Hematopoietic multipotent progenitor cell treated with erythropoietin and hydrocortisone succinate and interleukin-3 and kit ligand, for 6 days (in vitro differentiated cells): ENCODE results near the gene MCUR1.
"Not testable (repeated sequence)": the region's sequence is repeated elsewhere in the genome, so short reads cannot be mapped to it uniquely, and the experiment has no call there.

Experiments
- DNase-seq: peaks from one replicate; pipeline ENCODE4 v3.0.0-alpha.2; 2015

Gene MCUR1, protein sequence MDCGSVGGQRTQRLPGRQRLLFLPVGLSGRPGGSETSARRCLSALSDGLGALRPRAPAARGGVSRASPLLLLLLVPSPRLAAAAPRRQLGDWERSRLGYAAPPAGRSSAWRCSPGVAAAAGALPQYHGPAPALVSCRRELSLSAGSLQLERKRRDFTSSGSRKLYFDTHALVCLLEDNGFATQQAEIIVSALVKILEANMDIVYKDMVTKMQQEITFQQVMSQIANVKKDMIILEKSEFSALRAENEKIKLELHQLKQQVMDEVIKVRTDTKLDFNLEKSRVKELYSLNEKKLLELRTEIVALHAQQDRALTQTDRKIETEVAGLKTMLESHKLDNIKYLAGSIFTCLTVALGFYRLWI

DNA sequence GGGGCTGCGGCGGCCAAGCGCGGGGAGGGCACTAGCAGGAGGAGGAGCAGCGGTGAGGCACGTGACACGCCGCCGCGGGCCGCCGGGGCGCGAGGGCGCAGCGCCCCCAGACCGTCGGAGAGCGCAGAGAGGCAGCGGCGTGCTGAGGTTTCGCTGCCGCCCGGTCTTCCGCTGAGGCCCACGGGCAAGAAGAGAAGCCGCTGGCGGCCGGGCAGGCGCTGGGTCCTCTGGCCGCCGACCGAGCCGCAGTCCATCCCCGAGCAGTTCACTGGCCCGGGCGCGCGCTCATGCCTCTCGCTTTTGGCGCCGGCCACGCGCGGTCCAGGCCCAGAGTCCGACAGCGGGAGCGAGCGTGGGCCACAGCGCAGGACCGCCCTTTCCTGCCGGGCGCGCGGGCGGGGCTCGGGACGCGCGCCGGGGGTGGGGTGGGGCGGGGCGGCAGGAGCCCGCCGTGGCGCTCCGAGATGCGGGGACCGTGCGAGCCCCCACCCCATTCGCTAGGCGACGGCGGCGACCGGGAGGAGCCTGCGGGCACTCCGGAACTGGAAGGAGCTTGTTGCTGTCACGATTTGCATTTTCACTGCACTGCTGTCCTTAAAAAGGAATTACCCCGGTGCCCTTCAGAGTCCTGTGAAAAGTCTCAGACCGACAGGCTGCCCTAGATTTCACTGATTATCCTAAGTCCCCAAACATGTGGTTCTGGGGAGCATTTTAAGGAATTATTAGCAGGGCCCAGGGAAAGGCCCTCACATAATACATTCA is at the start of gene MCUR1:
Gene MCUR1, minus strand, starts transcription at position 382 of the 762 bp plus-strand sequence. Its CDS starts 128 bp downstream, at position 254.
- DNase-seq: peak; percentile 92

DNA sequence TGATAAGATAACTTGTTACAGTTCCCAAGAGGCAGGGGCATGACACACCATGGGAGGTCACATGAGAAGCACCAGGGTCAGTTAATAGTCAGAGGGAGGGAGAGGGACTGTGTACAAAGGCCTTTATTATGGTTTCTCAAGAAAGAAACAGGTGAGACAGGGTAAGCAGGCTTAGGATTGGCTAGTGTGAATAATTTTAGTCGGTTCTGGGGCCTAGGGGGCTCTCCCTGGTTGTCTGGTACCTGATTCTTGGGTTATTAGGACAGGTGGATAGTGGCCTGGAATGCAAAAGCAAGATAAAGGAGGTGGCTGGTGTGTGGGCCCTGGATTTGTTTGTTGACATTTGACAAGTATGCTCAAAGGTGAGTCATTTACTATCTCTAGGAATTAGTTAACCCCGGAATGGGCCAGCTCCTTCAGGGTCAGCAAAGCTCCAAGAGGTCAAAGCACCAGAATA is 49.4 kb upstream of the MCUR1 start:
- no peak for DNase-seq

DNA sequence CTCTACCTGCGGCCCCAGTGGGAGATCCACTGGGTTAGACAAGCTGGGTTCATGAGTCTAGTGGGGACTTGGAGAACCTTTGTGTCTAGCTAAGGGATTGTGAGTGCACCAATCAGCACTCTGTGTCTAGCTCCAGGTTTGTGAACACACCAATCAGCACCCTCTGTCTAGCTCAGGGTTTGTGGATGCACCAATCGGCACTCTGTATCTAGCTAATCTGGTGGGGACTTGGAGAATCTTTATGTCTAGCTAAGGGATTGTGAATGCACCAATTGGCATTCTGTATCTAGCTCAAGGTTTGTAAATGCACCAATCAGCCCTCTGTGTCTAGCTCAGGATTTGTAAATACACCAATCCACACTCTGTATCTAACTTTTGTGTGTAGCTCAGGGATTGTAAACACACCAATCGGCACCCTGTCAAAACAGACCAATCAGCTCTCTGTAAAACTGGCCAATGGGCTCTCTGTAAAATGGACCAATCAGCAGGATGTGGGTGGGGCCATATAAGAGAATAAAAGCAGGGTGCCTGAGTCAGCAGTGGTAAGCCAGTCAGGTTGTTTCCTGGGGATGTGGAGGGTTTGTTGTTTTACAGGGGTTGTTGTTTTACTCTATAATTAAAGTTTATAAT is 46.3 kb upstream of the MCUR1 start:
- DNase-seq: not testable (repeated sequence)

DNA sequence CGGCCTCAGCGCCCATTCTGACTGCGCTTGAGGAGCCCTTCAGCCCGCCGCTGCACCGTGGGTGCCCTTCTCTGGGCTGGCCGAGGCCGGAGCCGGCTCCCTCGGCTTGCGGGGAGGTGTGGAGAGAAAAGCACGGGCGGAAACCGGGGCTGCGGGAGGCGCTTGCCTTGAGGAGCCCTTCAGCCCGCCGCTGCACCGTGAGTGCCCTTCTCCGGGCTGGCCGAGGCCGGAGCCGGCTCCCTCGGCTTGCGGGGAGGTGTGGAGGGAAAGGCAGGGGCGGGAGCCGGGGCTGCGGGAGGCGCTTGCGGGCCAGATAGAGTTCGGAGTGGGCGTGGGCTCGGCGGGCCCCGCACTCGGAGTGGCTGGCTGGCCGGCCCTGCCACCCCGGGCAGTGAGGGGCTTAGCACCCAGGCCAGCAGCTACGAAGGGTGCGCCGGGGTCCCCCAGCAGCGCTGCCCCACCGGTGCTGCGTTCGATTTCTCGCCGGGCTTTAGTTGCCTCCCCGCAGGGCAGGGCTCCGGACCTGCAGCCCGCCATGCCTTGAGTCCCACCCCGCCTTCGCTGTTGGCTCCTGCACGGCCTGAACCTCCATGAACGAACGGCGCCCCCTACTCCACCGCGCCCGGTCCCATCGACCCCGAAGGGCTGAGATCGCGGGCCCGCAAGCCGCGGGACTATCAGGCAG is 45.7 kb upstream of the MCUR1 start:
- no peak for DNase-seq

DNA sequence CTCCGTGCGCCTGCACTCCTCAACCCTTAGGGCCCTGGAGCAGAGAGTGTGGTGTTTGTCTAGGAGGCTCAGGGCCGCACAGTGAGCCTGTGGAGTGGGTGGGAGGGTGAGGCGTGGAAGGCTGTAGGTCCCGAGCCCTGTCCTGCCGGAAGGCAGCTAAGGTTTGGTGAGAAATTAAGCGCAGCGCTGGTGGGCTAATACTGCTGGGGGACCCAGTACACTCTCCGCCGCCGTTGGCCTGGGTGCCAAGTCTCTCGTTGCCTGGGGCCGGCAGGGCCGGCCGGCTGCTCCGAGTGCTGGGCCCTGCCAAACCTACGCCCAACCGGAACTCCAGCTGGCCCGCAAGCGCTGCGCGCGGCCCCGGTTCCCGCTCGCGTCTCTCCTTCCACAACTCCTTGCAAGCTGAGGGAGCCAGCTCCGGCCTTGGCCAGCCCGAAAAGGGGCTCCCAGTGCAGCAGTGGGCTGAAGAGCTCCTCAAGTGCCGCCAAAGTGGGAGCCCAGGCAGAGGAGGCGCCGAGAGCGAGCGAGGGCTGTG is 40.4 kb upstream of the MCUR1 start:
- no peak for DNase-seq

DNA sequence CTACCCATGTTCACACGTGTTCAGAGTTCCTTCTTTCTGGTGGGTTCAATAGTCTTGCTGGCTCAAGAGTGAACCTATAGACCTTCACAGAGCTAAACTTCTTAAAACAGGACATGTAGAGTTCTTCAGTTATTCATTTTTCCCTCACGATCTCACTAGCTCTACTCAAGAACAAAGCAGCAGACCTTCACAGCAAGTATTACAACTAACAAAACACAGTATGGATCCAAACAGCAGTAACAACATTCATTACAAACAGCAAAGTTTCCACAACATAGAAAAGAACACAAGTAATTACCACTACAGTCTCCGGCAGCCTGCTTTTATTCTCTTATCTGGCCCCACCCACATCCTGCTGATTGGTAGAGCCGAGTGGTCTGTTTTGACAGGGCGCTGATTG is 39.5 kb upstream of the MCUR1 start:
- DNase-seq: no peak

DNA sequence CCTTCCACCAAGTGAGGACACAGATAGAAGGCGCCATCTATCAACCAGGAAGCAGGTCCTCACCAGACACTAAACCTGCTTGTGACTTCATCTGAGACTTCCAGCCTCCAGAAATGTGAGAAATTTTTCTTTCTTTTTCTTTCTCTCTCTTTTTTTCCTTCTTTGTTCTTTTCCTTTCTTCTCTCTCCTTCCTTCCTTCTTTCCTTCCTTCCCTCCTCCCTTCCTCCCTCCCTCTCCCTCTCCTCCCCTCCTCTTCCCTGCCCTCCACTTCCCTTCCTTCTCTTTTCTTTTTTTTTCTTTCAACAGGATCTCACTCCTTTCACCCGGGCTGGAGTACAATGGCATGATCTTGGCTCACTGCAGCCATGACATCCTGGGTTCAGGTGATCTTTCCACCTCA is 37.4 kb upstream of the MCUR1 start:
- no peak for DNase-seq

DNA sequence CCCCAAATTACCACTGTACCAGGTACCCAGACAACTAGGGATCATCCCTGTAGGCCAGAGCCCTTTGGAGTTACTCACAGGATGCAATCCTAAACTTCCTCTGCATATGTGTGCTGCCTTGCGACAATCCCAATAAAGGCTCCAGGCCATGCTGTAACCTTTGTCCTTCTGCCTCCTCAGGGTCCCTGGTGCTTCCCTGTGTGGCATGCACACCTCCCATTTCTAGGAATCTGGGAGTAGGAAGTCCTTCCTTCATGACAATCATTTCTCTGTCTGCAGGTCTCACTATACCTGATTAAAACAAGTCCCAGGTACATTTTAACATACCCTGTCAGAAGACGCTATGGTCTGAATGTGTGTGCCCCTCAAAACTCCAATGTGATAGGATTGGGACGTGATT is 37.0 kb upstream of the MCUR1 start:
- DNase-seq: no peak

DNA sequence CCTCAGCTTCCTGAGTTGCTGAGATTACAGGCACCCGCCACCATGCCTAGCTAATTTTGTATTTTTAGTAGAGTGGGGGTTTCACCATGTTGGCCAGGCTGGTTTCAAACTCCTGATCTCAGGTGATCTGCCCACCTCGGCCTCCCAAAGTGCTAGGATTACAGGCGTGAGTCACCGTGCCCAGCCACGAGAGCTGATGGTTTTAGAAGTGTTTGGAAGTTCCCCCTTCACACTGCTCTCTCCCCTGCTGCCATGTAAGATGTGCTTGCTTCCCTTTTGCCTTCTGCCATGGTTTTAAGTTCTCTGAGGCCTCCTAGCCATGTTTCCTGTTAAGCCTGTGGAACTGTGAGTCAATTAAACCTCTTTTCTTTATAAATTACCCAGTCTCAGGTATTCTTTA is 36.3 kb upstream of the MCUR1 start:
- not testable (repeated sequence) for DNase-seq

DNA sequence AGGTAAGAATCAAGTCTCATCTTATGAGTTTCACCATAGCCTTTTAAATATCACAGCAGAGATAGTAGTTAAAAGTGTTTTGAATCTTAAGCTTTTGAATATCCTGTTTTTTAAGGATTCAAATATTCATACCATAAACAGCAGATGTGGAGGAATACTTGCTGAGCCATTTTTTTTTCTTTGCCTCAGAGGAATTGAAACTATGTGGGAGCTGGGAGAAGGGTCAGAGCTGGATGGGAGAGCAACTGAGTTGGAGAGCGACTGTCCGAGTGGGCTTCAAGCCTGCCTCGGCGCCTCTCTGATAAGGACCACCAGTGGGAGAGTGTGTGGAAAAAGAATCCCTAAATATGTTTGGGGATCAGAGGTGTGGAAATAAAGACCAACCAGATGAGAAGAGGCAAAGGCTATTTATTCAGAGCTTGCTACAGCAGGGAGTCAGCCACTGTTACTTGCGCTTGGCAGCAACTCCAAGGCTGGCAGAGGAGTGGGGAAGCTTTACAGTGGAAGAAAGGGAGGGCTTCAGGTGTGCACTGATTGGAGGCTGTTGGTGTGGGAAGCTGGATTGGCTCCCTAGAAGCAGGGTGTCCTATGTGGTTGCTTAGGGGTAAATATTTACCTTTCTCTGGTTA is 34.3 kb upstream of the MCUR1 start:
- DNase-seq: no peak

DNA sequence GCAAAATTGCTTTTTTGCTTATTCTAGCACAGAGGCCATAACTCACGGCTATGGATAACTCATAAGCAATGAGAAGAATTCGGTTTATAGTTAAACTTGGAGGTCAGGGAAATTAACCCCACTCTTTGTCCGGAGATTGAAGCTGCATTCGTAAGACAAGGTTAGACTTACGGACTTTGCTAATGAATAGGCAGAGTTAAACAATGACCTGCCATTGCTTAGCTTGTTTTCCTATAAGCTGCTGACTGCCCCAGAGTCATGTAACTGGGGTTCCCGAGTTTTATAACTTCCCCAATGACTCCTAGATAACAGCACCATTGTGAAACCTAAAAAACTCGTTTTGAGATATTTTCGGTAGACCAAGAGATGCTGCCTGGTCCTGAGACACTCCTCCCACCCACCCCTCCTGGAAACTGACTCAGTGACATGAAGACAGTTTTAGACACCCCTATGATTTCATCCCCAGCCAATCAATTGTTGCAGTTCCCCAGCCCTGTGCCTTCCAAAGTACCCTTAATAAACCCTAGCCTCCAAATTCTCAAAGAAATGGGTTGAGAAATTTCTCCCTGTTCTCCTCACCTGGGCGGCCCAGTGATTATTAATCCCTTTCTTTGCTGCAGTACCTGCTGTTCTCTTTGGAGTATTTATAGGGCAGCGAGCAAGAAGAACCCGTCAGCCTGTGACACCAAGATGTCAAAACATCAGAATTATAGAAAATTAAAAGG is 33.1 kb upstream of the MCUR1 start:
- no peak for DNase-seq

DNA sequence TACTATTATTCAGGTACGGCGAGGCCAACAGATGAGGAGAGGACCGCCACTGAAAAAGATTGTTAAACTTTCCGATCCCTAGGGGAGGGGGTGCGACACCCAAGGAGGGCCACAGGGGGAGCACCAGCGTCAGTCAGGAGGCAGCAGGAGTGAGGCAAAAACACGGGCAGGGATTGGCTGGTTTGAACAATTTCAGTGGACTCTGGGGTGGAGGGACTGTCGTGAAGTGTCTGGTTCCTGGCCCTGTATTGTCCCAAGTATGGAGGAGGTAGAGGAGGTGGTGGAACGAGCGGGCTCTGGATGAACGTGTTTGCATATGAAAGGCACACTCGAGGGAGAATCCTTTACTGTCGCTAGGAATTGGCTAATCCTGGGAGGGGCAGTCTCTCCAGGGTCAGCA is 32.5 kb upstream of the MCUR1 start:
- peak; percentile 27 for DNase-seq

DNA sequence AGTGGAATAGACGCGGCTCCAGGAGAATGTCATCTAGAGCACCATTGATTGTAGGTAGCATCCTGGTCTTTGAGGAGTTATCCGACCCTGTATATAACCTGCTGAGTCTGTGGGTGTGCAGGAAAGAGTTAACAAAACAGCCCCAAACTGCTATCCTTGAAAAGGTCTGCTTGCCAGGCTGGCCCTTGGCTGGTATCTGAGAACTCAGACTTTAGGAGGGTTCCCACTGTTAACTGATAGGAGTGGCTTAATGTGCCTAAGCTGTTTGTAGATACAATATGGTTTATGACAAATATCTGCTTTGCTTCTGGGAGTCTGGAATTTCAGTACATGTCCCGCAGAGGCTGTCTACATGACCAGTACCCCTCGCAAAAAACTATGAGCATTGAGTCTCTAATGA is 27.6 kb upstream of the MCUR1 start:
- DNase-seq: peak; percentile 87

DNA sequence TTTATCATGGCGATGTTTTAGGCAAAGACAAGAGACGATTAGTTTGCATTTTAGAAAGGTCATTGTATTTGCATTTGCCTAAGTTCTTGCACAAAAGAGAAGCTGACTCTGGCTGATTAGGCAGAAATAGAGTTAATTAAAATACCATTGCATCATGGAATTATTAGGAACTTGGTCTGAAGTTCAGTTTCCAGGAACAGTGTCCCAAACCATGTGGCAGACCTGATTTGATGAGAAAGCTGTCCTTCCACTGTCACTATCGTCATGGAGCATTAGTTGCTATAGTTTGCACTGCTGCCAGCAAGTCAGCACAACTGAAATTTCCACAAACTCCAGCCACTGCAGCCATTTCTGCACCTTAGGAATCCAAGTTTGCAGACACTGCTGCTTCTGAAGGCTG is 24.3 kb upstream of the MCUR1 start:
- peak; percentile 49 for DNase-seq

DNA sequence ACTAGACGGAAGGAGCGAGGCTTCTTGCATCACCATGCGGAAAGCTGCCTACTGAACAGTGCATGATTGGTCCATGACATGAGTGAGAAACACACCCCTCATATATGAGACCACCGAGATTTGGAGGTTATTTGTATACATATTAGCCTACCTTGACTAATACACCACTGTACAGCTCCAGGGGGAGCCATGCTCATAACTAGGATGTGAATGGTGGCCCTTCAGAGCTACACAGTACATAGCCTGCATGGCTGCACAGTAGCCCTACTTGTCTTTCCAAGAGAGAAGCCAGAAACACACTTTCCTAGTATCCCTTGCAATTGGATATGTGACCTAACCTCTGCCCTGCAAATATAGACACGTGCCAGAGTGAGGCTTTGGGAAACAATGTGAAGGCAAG is 21.8 kb upstream of the MCUR1 start:
- DNase-seq: no peak

DNA sequence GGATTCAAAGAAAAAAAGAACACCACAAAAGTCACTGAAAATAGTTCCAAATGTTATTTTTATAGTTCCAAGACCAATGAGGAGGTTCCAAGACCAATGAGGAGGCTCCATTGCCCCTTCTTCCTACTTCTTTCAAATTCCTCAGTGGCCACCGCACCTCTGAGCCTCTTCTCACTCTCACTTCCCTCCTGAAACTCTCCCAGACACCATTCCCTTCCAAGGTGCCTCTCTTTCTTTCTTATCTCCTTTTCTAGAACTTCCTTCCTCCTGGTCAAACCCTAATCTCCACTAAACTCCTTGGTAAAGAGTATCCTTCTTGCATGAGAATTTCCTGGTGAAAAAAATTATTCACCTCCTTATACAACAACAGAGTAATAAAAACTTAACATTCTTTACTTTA is 20.4 kb upstream of the MCUR1 start:
- DNase-seq: no peak

DNA sequence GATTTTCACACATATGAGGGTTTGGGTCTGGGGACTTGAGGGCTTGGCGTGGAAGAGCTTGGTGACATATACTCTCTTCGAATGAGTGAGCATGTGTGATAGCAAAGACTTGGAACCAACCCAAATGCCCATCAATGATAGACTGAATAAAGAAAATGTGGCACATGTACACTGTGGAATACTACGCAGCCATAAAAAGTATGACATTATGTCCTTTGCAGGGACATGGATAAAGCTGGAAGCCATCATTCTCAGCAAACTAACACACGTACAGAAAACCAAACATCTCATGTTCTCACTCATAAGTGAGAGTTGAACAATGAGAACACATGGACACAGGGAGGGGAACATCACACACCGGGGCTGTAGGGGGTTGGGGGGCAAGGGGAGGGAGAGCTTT is 19.7 kb upstream of the MCUR1 start:
- DNase-seq: not testable (repeated sequence)

DNA sequence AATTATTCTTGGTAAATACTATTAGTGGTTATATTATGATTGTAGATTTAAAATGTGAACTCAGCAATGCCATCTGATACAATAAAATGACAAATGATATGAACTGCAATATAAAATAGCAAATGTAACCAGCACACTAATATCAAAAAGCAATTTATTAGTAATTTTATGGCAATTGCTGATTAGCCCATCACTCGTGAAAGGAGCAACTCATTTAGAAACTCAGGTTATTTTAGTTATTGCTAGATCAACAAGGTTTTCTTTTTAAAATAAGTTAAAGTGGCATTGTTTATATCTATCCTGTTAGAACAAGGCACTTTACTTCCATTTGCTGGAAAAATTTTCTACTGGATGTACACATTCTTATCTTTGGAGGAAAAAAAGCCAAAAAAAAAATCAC is 18.4 kb upstream of the MCUR1 start:
- no peak for DNase-seq

DNA sequence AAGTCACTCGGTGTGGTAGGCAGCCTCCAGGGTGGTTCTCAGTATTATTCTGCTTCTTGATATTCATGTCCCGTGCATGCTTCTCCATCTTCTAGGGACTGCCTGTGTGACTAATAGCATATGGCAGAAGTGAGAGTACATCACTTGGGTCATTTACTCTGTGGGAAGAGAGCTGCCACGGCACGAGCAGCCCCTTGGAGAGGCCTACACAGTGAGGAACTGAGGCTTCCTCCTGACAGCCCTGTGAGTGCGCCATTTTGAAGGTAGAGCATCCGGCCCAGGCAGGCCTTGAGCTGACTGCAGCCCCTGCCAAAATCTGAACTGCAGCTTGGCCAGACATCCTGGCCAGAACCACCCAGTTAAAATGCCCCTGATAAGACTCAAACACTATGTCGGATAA is 17.3 kb upstream of the MCUR1 start:
- DNase-seq: no peak

DNA sequence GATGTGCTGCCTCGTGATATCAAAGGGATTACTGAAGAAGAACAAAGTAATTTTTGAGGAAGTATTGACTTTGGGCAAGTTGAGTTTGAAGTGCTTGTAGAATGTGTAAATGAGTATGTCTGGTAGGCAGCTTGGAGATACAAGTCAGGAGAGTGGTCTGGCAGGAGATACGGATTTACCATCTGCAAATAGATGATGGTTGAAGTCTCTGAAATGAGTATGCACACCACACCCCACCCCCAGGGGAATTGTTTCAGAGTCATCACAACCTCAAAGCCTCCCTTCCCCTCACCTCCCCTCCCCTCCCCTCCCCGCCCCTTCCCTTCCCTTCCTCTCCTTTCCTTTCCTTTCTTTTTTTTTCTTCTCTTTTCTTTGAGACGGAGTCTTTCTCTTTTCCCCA is 16.4 kb upstream of the MCUR1 start:
- no peak for DNase-seq

DNA sequence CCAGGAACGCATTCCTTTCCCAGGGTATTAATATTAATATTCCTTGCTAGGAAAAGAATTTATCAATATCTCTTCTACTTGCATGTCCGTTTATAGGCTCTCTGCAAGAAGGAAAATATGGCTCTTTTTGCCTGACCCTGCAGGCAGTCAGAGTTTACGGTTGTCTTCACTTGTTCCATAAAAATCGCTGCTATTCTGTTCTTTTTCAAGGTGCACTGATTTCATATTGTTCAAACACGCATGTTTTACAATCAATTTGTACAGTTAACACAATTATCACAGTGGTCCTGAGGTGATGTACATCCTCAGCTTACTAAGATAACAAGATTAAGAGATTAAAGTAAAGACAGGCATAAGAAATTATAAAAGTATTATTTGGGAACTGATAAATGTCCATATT is 15.1 kb upstream of the MCUR1 start:
- DNase-seq: not testable (repeated sequence)
